LNCAP (cell line): Measurements from ENCODE around the gene LEMD3.

Source experiments
- TF ChIP-seq, protein P1 (sequence below): fragments of 450-650 bp; IDR thresholded peaks from 2 replicates; pipeline ENCODE4 v1.5.1; 2017; ENCODE audit warnings: mild to moderate bottlenecking

The LEMD3 gene

DNA sequence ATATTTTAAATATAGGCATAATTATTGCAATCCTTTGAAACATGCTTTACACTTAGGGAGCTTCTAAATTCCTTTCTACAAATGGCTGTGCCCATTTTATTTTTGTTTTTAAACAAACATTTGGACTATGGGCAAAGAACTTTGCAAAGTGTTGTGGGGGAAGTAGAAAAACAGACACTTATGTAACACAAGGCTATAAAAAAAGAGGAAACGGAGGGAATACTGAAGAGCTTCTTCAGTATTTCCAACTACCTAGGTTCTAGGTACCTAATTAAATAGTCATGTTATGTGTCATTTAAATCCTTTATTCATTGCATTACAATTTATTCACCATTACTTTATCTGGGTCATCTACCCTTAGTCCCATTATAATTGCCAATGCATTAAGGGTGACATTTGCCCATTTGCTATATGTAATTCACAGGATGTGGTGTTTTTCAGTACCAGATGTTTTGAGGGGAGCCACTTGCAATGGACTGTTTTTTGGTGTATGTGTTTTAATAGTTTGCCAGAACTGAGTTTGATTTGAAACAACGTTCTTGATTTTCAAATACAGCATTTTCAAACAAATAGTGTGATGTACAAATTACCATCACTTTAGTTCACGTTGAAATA is 107.6 kb downstream of the LEMD3 start:
- TF ChIP-seq, protein P1, sequence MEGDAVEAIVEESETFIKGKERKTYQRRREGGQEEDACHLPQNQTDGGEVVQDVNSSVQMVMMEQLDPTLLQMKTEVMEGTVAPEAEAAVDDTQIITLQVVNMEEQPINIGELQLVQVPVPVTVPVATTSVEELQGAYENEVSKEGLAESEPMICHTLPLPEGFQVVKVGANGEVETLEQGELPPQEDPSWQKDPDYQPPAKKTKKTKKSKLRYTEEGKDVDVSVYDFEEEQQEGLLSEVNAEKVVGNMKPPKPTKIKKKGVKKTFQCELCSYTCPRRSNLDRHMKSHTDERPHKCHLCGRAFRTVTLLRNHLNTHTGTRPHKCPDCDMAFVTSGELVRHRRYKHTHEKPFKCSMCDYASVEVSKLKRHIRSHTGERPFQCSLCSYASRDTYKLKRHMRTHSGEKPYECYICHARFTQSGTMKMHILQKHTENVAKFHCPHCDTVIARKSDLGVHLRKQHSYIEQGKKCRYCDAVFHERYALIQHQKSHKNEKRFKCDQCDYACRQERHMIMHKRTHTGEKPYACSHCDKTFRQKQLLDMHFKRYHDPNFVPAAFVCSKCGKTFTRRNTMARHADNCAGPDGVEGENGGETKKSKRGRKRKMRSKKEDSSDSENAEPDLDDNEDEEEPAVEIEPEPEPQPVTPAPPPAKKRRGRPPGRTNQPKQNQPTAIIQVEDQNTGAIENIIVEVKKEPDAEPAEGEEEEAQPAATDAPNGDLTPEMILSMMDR, result no peak

DNA sequence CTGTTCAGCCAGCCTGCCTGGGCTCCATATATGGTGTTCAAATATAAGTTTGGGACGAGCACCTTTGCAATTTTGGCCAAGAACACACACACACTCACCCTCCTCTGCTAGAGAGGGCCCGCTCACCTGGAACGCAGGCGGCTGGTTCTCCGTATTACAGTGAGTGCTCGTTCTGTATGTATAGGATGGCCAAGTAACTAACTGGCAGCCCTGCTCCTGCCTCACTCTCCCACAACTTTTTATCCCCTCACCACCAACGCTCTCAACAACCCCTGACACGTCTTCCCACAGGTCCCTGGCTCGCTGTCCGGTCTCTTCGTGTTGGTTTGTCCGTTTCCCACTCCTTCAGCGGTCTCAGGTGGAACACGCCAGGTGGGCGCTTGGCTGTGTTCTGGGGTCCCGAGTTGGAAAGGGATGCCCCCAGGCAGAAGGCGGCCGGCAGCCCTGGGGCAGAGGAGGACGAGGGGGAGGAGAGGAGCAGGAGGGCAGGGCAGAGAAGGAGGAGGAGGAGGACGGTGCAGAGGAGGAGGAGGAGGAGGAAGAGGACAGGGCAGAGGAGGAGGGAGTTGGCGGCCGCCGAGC is 108.7 kb downstream of the LEMD3 start:
- TF ChIP-seq, protein P1, result no peak

DNA sequence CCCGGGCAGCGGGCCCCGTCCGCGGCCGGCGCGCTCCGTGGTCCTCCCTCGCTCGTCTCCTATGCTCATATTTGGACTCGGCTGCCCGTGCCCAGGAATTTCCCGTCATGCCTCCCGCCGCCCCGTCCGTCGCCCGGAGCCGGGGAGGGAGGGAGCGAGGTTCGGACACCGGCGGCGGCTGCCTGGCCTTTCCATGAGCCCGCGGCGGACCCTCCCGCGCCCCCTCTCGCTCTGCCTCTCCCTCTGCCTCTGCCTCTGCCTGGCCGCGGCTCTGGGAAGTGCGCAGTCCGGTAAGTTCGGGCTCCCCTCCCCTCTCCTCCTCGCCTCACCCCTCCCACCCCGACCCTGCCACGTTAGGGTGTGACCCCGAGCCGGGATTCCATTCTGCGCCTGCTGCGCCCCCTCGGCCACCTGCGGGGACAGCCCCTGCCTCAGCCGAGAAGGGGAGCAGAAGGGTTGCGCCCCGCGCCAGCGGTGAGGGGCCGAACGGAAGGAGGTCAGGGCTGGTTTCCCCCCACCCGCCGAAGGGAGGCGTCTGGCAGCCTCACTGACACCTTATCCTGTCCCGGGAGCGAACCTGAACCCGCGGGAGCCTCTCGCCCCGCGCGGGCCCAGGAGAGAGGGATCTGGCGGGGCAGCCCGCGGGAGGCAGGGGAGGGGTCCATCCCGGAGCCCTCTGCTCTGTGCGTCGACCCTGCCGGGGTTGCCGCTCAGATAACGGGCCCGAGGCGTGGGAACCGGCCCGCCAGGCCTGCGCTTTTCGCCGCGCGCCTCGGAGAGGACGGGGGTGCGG is 109.4 kb downstream of the LEMD3 start, which contains the start of gene MSRB3:
Gene MSRB3 (plus strand): TSS at position 108 of the 793 bp plus-strand sequence. CDS start 29,897 bp downstream, outside the sequence.
- TF ChIP-seq, protein P1, result peak; percentile 20; the same call in 1 of the 2 replicates

DNA sequence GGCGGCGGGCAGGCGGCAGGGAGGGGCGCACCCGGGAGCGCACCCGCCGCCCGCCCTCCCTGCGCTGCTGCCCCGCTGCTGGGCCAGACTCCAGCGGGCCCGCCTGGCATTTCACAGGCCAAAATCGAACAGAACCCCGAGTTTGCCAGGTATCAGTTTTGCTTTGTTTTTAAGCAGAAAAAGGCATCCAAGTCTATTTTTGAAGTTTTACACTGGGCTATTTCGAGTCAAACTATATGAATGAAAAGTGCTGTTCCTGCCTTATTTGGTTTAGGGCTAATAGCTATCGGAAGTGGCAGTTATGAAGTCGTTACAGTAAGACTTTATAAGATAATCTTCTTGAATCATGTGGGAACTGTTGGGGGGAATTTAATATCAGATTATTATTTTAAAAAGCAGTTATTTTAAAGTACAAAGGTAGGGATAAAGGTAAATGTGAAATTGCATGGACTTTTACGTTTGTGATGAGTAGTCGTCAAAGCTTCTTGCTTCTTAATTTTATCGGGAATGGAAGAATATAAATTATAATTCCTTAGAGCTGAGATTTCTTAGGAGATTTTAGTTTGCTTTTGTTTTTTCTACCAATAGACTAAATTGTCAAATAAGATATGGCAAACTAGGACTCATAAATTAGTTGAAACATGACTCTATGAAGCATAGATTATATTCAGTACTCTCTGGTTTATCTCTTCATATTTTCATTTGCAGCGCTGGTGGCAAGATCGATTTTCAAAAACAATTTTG is 110.2 kb downstream of the LEMD3 start:
- TF ChIP-seq, protein P1, result no peak

DNA sequence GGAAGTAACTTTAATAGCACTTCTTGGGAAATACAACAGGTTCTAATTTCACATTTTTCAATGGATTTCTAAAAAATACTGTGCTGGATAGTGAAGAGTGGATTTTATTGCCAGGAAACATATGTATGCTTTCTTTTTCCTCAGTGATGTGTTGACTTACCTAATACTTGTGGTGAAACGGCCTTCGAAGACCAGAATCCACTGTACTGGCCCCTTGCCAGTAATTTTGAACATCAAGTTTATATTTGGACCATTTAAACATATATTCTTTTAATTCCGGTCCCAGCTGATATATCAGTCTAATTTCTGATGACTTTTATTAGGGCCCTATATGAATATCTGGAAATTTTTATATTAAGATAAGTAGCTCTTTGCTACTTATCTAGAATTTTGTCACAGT is 110.9 kb downstream of the LEMD3 start:
- TF ChIP-seq, protein P1, result no peak

DNA sequence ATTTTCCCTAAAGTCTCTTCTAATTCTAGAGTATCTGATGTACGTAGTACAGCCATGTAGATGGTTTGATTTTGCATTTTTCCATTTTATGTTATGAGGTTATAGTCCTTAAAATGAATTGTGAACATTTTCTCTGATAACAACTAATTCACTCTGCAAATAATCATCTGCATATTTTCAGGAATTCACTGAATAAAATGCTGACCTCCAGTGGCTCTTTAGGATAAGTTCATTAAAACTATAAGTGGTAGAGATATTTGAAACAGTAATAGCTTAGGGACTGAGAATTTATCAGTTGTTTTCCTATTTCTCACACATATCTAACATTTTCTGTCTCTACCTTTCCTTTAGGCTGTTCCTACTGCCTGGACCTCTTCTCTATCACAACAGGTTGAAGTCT is 113.5 kb downstream of the LEMD3 start:
- TF ChIP-seq, protein P1, result peak; percentile 30; the same call in 1 of the 2 replicates

DNA sequence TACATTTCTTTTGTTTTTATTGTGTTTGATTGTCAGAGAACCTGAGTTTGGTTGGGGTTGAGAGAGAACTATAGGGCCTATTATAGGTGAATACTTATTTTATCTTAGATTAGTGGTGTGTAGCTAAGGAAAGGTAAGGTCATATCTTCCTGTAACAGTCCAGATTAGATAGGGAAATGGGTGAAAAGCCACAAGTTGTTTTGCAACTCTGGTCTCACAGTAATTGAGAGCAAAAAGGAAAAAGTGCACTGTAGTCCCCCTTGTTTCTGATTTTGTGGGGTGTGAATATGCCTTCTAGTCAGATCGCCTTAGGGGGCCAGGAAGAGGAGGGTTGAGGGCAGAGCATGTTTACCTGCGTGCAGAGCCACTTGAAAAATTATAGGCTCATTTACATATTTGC is 118.0 kb downstream of the LEMD3 start:
- TF ChIP-seq, protein P1, result no peak
